Neuron (in vitro differentiated cells): Measurements from ENCODE around the gene SPRYD3.
A peak's percentile ranks its signal among the peaks of the same experiment; 100 is the strongest.

Source experiments
- H2AFZ ChIP-seq: one replicate; pipeline ENCODE4 v1.6.1; 2013; ENCODE audit warnings: low read depth, mild to moderate bottlenecking, inconsistent platforms, low read length, moderate library complexity
- H3K27me3 ChIP-seq: one replicate; pipeline ENCODE4 v1.6.1; 2013; ENCODE audit warnings: low read length; ENCODE audit not compliant: insufficient read depth
- H3K36me3 ChIP-seq: one replicate; pipeline ENCODE4 v1.6.1; 2013; ENCODE audit warnings: low read length; ENCODE audit not compliant: insufficient read depth
- H3K4me1 ChIP-seq: one replicate; pipeline ENCODE4 v1.6.1; 2013; ENCODE audit warnings: low read length; ENCODE audit not compliant: insufficient read depth
- H3K4me3 ChIP-seq: 2 replicates; pipeline ENCODE4 v1.5.1; 2013; ENCODE audit warnings: mild to moderate bottlenecking, low read length, moderate library complexity
- H3K9me3 ChIP-seq: one replicate; pipeline ENCODE4 v1.6.1; 2013; ENCODE audit warnings: low read length

The SPRYD3 gene

GRCh38 chr12:53086361-53086760 lies 7.2 kb upstream of the SPRYD3 start:
- H3K27me3 ChIP-seq = peaks cover 13% of the 10 kb centered on the region
- no peaks in the 10 kb centered on the region for H3K4me1 ChIP-seq
- H3K9me3 ChIP-seq = no peaks in the 10 kb centered on the region
- no peaks in the 10 kb centered on the region for H3K36me3 ChIP-seq
- H3K4me3 ChIP-seq = no peak overlapping the region
- no peak overlapping the region for H2AFZ ChIP-seq

GRCh38 chr12:53082637-53083175 lies 3.5 kb upstream of the SPRYD3 start:
- Histone ChIP-seq H3K36me3 (no peaks in the 10 kb centered on the region), H3K4me3 (no peak overlapping the region), H3K27me3 (no peaks in the 10 kb centered on the region), H3K4me1 (peaks cover 6% of the 10 kb centered on the region), H3K9me3 (no peaks in the 10 kb centered on the region), H2AFZ (no peak overlapping the region)

- H3K36me3 ChIP-seq = peaks cover 18% of the 10 kb centered on the region
- H3K4me1 ChIP-seq = peaks cover 6% of the 10 kb centered on the region
- H3K4me3 ChIP-seq = peak overlapping the region; percentile 79
- H3K9me3 ChIP-seq = no peaks in the 10 kb centered on the region
- H2AFZ ChIP-seq = peak overlapping the region; percentile 48
- H3K27me3 ChIP-seq = no peaks in the 10 kb centered on the region
These were observed 565 bp downstream of the SPRYD3 start for GRCh38 chr12:53078425-53079225.

- Histone ChIP-seq H3K4me1 (peaks cover 16% of the 10 kb centered on the region), H2AFZ (no peak overlapping the region), H3K36me3 (peaks cover 18% of the 10 kb centered on the region), H3K4me3 (no peak overlapping the region), H3K27me3 (no peaks in the 10 kb centered on the region), H3K9me3 (no peaks in the 10 kb centered on the region)
These were observed 2.2 kb downstream of the SPRYD3 start for GRCh38 chr12:53077030-53077429.

GRCh38 chr12:53076461-53076860 lies 2.7 kb downstream of the SPRYD3 start:
- H3K36me3 ChIP-seq = peaks cover 18% of the 10 kb centered on the region
- no peak overlapping the region for H2AFZ ChIP-seq
- H3K4me1 ChIP-seq = peaks cover 19% of the 10 kb centered on the region
- no peaks in the 10 kb centered on the region for H3K27me3 ChIP-seq
- H3K4me3 ChIP-seq = no peak overlapping the region
- H3K9me3 ChIP-seq = no peaks in the 10 kb centered on the region

GRCh38 chr12:53074999-53075370 lies 4.2 kb downstream of the SPRYD3 start:
- no peak overlapping the region for H3K4me3 ChIP-seq
- H3K9me3 ChIP-seq = no peaks in the 10 kb centered on the region
- H3K27me3 ChIP-seq = no peaks in the 10 kb centered on the region
- peaks cover 18% of the 10 kb centered on the region for H3K36me3 ChIP-seq
- no peak overlapping the region for H2AFZ ChIP-seq
- peaks cover 19% of the 10 kb centered on the region for H3K4me1 ChIP-seq

- H3K4me3 ChIP-seq = no peak overlapping the region
- no peak overlapping the region for H2AFZ ChIP-seq
- no peaks in the 10 kb centered on the region for H3K9me3 ChIP-seq
- no peaks in the 10 kb centered on the region for H3K27me3 ChIP-seq
- peaks cover 17% of the 10 kb centered on the region for H3K4me1 ChIP-seq
- H3K36me3 ChIP-seq = peaks cover 18% of the 10 kb centered on the region
These were observed 4.7 kb downstream of the SPRYD3 start for GRCh38 chr12:53074283-53074998.

- peaks cover 18% of the 10 kb centered on the region for H3K36me3 ChIP-seq
- H3K27me3 ChIP-seq = no peaks in the 10 kb centered on the region
- H3K4me1 ChIP-seq = peaks cover 17% of the 10 kb centered on the region
These were observed 5.3 kb downstream of the SPRYD3 start for GRCh38 chr12:53073881-53074280.

GRCh38 chr12:53071591-53072551 lies 7.3 kb downstream of the SPRYD3 start:
- Histone ChIP-seq H3K27me3 (no peaks in the 10 kb centered on the region), H3K9me3 (no peaks in the 10 kb centered on the region), H3K4me3 (no peak overlapping the region), H3K4me1 (peaks cover 13% of the 10 kb centered on the region), H3K36me3 (peaks cover 18% of the 10 kb centered on the region), H2AFZ (no peak overlapping the region)

More at GRCh38 chr12:53073881-53074280, 5.3 kb downstream of the SPRYD3 start:
- H3K4me3 ChIP-seq = no peak overlapping the region
- no peak overlapping the region for H2AFZ ChIP-seq
- H3K9me3 ChIP-seq = no peaks in the 10 kb centered on the region

- Histone ChIP-seq H3K4me1 (peaks cover 13% of the 10 kb centered on the region), H3K9me3 (no peaks in the 10 kb centered on the region), H3K4me3 (no peak overlapping the region), H3K36me3 (peaks cover 16% of the 10 kb centered on the region), H3K27me3 (no peaks in the 10 kb centered on the region), H2AFZ (no peak overlapping the region)
These were observed 8.2 kb downstream of the SPRYD3 start for GRCh38 chr12:53070877-53071492.

- Histone ChIP-seq H3K36me3 (peaks cover 10% of the 10 kb centered on the region), H2AFZ (no peak overlapping the region), H3K4me1 (peaks cover 13% of the 10 kb centered on the region), H3K9me3 (no peaks in the 10 kb centered on the region), H3K4me3 (no peak overlapping the region), H3K27me3 (no peaks in the 10 kb centered on the region)
These were observed 9.4 kb downstream of the SPRYD3 start for GRCh38 chr12:53069621-53070410.
